Ovary (tissue), 3 donors: ENCODE results near the gene THRB.

ENCODE experiments used
- POLR2A ChIP-seq: fragments of 450-650 bp; IDR thresholded peaks from one replicate; pipeline ENCODE4 v1.6.1; 2017; ENCODE audit warnings: antibody characterized with exemption, mild to moderate bottlenecking, moderate library complexity
- TF ChIP-seq, protein P1 (sequence below), 3 donors: fragments of 450-650 bp in 2 of 3; fragments of 200-600 bp in 1 of 3; IDR thresholded peaks; one replicate each; pipeline versions ENCODE4 v1.5.1 to v1.8.0; 2016 to 2022; ENCODE audit warnings: antibody characterized with exemption in 3 of 3, mild to moderate bottlenecking in 1 of 3
- donor health status: DM: no; HTN: no; CAD: no.

DNA sequence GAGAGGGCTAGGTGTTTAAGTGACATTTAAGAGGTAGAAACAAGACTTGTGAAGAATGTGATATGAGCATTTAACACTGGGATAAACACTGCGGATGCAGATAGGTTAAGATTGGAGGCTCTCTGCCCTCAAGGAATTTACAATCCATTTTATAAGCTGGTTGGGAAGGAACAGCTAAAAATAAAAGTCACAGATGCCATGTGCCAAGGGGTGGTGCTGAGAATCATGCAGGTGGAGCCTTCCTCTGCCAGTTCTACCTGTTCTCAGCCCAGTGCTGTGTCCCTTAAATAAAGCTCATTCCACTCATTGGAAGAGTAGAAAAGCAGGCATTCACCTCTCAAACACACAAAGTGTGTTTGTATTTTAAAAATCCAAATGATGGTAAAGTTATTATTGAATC lies 261.9 kb downstream of the THRB start:
- TF ChIP-seq, protein P1, sequence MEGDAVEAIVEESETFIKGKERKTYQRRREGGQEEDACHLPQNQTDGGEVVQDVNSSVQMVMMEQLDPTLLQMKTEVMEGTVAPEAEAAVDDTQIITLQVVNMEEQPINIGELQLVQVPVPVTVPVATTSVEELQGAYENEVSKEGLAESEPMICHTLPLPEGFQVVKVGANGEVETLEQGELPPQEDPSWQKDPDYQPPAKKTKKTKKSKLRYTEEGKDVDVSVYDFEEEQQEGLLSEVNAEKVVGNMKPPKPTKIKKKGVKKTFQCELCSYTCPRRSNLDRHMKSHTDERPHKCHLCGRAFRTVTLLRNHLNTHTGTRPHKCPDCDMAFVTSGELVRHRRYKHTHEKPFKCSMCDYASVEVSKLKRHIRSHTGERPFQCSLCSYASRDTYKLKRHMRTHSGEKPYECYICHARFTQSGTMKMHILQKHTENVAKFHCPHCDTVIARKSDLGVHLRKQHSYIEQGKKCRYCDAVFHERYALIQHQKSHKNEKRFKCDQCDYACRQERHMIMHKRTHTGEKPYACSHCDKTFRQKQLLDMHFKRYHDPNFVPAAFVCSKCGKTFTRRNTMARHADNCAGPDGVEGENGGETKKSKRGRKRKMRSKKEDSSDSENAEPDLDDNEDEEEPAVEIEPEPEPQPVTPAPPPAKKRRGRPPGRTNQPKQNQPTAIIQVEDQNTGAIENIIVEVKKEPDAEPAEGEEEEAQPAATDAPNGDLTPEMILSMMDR (IDR thresholded peaks at IDR 0.05) = no peak
- TF ChIP-seq POLR2A = no peak
